ENCODE data around the gene IL4I1.
A peak's percentile ranks its signal among the peaks of the same experiment; 100 is the strongest.

Gene IL4I1

DNA sequence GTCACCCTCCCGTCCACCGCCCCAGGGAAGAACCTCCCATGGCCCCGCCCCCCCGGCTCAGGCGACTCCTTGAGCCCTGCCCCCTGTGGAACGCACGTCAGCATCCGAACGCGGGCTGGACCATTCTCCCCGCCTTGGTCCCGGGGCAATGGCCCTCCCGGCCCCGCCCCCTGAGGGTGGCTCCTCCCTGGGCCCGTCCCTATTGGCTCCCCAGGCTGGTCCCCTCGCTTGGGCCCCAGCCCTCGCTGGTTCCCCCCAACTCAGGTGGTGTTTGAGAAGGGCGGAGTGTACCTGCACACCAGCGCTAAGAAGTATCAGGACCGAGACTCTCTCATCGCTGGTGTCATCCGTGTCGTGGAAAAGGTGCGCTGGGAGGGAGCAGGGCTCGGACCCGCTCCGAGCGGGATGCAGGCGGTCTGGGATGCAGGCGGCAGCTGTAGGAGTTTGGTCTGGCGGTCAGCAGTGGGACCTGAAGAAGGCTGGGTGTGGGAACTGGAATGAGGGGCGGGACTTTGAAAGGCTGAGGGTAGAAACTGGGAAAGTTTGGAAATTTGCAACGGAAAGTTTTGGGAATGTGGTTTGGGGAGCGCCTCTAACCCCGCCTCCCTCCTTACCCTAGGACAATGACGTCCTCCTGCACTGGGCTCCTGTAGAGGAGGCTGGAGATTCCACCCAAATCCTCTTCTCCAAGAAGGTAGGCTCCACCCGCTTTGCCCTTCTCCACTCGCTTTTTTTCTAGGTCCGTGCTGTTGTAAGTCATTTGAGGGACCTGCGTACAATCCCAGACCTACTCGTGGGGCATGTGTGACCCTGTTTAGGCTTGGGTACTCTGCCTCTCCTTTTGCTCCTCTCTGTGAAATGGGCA lies 18.6 kb downstream of the IL4I1 start:
- peak overlapping the region; percentile 95 for H3K27ac ChIP-seq (replicated peaks; ENCODE audit: low read length)
- H3K4me2 ChIP-seq (ENCODE audit: insufficient read depth, low read length, poor library complexity, severe bottlenecking): peak overlapping the region; percentile 97
- peak; percentile 95 for DNase-seq (ENCODE audit: low spot score)
- peaks cover 10 to 12% of the 10 kb centered on the region in 2 donors for H3K4me1 ChIP-seq (ENCODE audit: control insufficient read depth in 2 of 2, insufficient read depth in 1 of 2, low read depth in 1 of 2, low read length in 2 of 2)
- H2BK120ac ChIP-seq (ENCODE audit: low read depth, low read length): peak overlapping the region; percentile 12
- H3K23ac ChIP-seq (ENCODE audit: low read depth, low read length, poor library complexity): peak overlapping the region; percentile 82
- H3K9me3 ChIP-seq (replicated peaks in 1 of 2; ENCODE audit: control insufficient read depth in 2 of 2, insufficient read depth in 1 of 2, low read depth in 1 of 2, low read length in 2 of 2): peaks cover 6 to 10% of the 10 kb centered on the region in 2 donors
- peak overlapping the region; percentile 42 for H2BK5ac ChIP-seq (ENCODE audit: low read length)
- no CpG with 5 or more reads among the region's 41 CpGs for WGBS, 2 donors (ENCODE audit: extremely low coverage in 2 of 2, insufficient read length in 2 of 2, insufficient replicate concordance in 1 of 2)
- peak overlapping the region; percentile 81 for H2BK15ac ChIP-seq (ENCODE audit: low read length)
- peaks cover 20% of the 10 kb centered on the region for H3K79me1 ChIP-seq (ENCODE audit: low read depth, low read length)
- peak overlapping the region; percentile 86 to 93 for H3K4me3 ChIP-seq (ENCODE audit: low read length in 2 of 2)
- no peak overlapping the region for H3K4ac ChIP-seq (ENCODE audit: low read length)
- no peak overlapping the region for H4K91ac ChIP-seq (ENCODE audit: low read depth, low read length, poor library complexity)
- H3K14ac ChIP-seq (ENCODE audit: low read length): peak overlapping the region; percentile 66
- H3K27me3 ChIP-seq (ENCODE audit: control insufficient read depth in 3 of 3, insufficient read depth in 3 of 3, low read depth in 1 of 3, low read length in 3 of 3): no peaks in the 10 kb centered on the region
- peak overlapping the region; percentile 93 for H2AFZ ChIP-seq (ENCODE audit: low read length)
- peak overlapping the region; percentile 47 for H2AK5ac ChIP-seq (ENCODE audit: low read depth, low read length)
- peaks cover 41 to 42% of the 10 kb centered on the region in 2 donors for H3K36me3 ChIP-seq (replicated peaks in 1 of 2; ENCODE audit: control insufficient read depth in 2 of 2, insufficient read depth in 2 of 2, low read length in 2 of 2)
- H3K9ac ChIP-seq (ENCODE audit: low read depth, low read length, poor library complexity): peak overlapping the region; percentile 97
- no peak overlapping the region for H2BK12ac ChIP-seq (ENCODE audit: low read length)
- no peak overlapping the region for H4K8ac ChIP-seq (ENCODE audit: low read depth, low read length)
- H3K18ac ChIP-seq (ENCODE audit: low read length): peak overlapping the region; percentile 99

DNA sequence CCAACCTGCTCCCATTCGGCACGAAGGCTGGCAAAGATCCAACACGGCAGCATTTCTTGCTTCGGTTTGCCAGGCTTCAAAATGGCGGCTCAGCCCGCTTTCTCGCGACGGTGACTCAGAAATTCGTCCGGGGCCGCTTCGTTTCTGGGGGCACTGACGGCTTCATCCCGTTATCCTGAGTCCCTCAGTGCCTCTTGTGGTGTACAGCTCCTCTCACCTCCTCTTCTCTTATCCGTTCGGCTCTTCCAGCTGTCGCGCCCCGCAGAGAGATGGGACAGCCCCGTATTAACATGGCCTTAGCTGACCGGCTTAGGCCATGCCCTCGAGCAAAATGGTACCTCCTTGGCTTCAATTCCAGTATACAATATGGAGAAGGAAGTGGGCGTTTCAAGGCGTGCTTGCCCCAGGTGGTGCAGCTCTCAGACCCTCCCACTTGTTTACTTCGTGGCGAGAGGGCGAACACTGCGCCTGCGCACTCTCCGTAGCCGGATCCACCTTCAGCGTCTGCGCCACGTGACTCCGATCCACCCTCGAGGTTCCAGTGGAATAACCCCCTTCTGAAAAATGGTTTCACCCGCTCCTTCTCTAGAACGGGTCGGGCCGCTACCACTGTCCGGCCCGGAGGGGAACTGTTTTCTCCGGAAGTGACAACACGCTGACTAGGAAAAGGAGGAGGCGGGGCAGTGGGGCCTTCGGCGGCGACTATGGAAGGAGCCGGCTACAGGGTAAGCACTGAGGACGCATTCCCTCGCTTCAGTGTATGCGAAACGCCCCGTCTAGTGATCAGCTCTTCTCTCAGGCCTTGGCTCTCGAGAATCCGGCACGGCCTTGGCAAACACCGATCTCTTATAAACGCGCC lies 19.4 kb downstream of the IL4I1 start, which contains the start of the genes AKT1S1 and TBC1D17:
Gene AKT1S1, minus strand, starts transcription at position 336 of the 859 bp plus-strand sequence. CDS start 4,060 bp downstream, outside the sequence.
Gene TBC1D17, plus strand, starts transcription at position 683 of the 859 bp plus-strand sequence. Its CDS starts 22 bp downstream, at position 705.
- Histone ChIP-seq H2BK120ac (ENCODE audit: low read depth, low read length) (peak within 1 kb of the TSS; percentile 52), H3K9ac (ENCODE audit: low read depth, low read length, poor library complexity) (peak within 1 kb of the TSS; percentile 100), H3K18ac (ENCODE audit: low read length) (peak within 1 kb of the TSS; percentile 99), H3K4me3 (ENCODE audit: low read length in 2 of 2) (peak within 1 kb of the TSS; percentile 86 to 93), H3K14ac (ENCODE audit: low read length) (peak within 1 kb of the TSS; percentile 92), H2BK12ac (ENCODE audit: low read length) (no peak within 1 kb of the TSS), H3K4me2 (ENCODE audit: insufficient read depth, low read length, poor library complexity, severe bottlenecking) (peak within 1 kb of the TSS; percentile 97), H3K4ac (ENCODE audit: low read length) (peak within 1 kb of the TSS; percentile 27), H2AK5ac (ENCODE audit: low read depth, low read length) (peak within 1 kb of the TSS; percentile 47), H2BK5ac (ENCODE audit: low read length) (peak within 1 kb of the TSS; percentile 96), H2AFZ (ENCODE audit: low read length) (peak within 1 kb of the TSS; percentile 93), H3K79me1 (ENCODE audit: low read depth, low read length) (peaks cover 17% of the 10 kb centered on the region), H4K91ac (ENCODE audit: low read depth, low read length, poor library complexity) (peak within 1 kb of the TSS; percentile 38), H3K4me1 (ENCODE audit: control insufficient read depth in 2 of 2, insufficient read depth in 1 of 2, low read depth in 1 of 2, low read length in 2 of 2) (peaks cover 10 to 12% of the 10 kb centered on the region in 2 donors), H3K27me3 (ENCODE audit: control insufficient read depth in 3 of 3, insufficient read depth in 3 of 3, low read depth in 1 of 3, low read length in 3 of 3) (no peaks in the 10 kb centered on the region), H2BK15ac (ENCODE audit: low read length) (peak within 1 kb of the TSS; percentile 81), H3K36me3 (replicated peaks in 1 of 2; ENCODE audit: control insufficient read depth in 2 of 2, insufficient read depth in 2 of 2, low read length in 2 of 2) (peaks cover 32 to 33% of the 10 kb centered on the region in 2 donors), H4K8ac (ENCODE audit: low read depth, low read length) (no peak within 1 kb of the TSS), H3K23ac (ENCODE audit: low read depth, low read length, poor library complexity) (peak within 1 kb of the TSS; percentile 98), H3K9me3 (replicated peaks in 1 of 2; ENCODE audit: control insufficient read depth in 2 of 2, insufficient read depth in 1 of 2, low read depth in 1 of 2, low read length in 2 of 2) (peaks cover 0 to 2% of the 10 kb centered on the region in 2 donors), H3K27ac (replicated peaks; ENCODE audit: low read length) (peak within 1 kb of the TSS; percentile 95)
- DNase-seq (ENCODE audit: low spot score): peak; percentile 100
- WGBS, 2 donors (ENCODE audit: extremely low coverage in 2 of 2, insufficient read length in 2 of 2, insufficient replicate concordance in 1 of 2): no CpG with 5 or more reads among the region's 61 CpGs

GRCh38 chr19:49876422-49877019 lies 20.2 kb downstream of the IL4I1 start:
- Histone ChIP-seq H2BK120ac (ENCODE audit: low read depth, low read length) (peak overlapping the region; percentile 52), H3K4me3 (ENCODE audit: low read length in 2 of 2) (peak overlapping the region; percentile 86 to 93), H3K27me3 (ENCODE audit: control insufficient read depth in 3 of 3, insufficient read depth in 3 of 3, low read depth in 1 of 3, low read length in 3 of 3) (no peaks in the 10 kb centered on the region), H2BK5ac (ENCODE audit: low read length) (peak overlapping the region; percentile 96), H3K9ac (ENCODE audit: low read depth, low read length, poor library complexity) (peak overlapping the region; percentile 100), H3K18ac (ENCODE audit: low read length) (peak overlapping the region; percentile 99), H3K27ac (replicated peaks; ENCODE audit: low read length) (peak overlapping the region; percentile 94), H3K4ac (ENCODE audit: low read length) (peak overlapping the region; percentile 27), H3K79me1 (ENCODE audit: low read depth, low read length) (peaks cover 15% of the 10 kb centered on the region), H2AK5ac (ENCODE audit: low read depth, low read length) (peak overlapping the region; percentile 9), H2AFZ (ENCODE audit: low read length) (peak overlapping the region; percentile 93), H4K8ac (ENCODE audit: low read depth, low read length) (no peak overlapping the region), H3K4me1 (ENCODE audit: control insufficient read depth in 2 of 2, insufficient read depth in 1 of 2, low read depth in 1 of 2, low read length in 2 of 2) (peaks cover 10 to 12% of the 10 kb centered on the region in 2 donors), H2BK15ac (ENCODE audit: low read length) (peak overlapping the region; percentile 60), H3K9me3 (replicated peaks in 1 of 2; ENCODE audit: control insufficient read depth in 2 of 2, insufficient read depth in 1 of 2, low read depth in 1 of 2, low read length in 2 of 2) (no peaks in the 10 kb centered on the region), H3K36me3 (replicated peaks in 1 of 2; ENCODE audit: control insufficient read depth in 2 of 2, insufficient read depth in 2 of 2, low read length in 2 of 2) (peaks cover 25 to 26% of the 10 kb centered on the region in 2 donors), H3K14ac (ENCODE audit: low read length) (peak overlapping the region; percentile 92), H2BK12ac (ENCODE audit: low read length) (no peak overlapping the region), H3K23ac (ENCODE audit: low read depth, low read length, poor library complexity) (peak overlapping the region; percentile 98), H3K4me2 (ENCODE audit: insufficient read depth, low read length, poor library complexity, severe bottlenecking) (peak overlapping the region; percentile 80), H4K91ac (ENCODE audit: low read depth, low read length, poor library complexity) (peak overlapping the region; percentile 38)
- peak; percentile 98 for DNase-seq (ENCODE audit: low spot score)
- no CpG with 5 or more reads among the region's 46 CpGs for WGBS, 2 donors (ENCODE audit: extremely low coverage in 2 of 2, insufficient read length in 2 of 2, insufficient replicate concordance in 1 of 2)
